GM18502 (cell line): Measurements from ENCODE around the gene YPEL1.
"Not testable (repeated sequence)": the region's sequence is repeated elsewhere in the genome, so short reads cannot be mapped to it uniquely, and the experiment has no call there.

Experiments
- ATAC-seq: cut with Tn5 transposase; IDR thresholded peaks from one replicate; pipeline ENCODE4 v1.9.1; 2021; ENCODE audit warnings: mild to moderate bottlenecking; ENCODE audit not compliant: unreplicated experiment, poor library complexity

The YPEL1 gene

GRCh38 chr22:21725956-21726649 is 9.5 kb downstream of the YPEL1 start:
- ATAC-seq: no peak

- not testable (repeated sequence) for ATAC-seq
Observed at GRCh38 chr22:21724496-21724895, 11.1 kb downstream of the YPEL1 start.

GRCh38 chr22:21721195-21721852 is 14.3 kb downstream of the YPEL1 start:
- ATAC-seq: not testable (repeated sequence)

DNA sequence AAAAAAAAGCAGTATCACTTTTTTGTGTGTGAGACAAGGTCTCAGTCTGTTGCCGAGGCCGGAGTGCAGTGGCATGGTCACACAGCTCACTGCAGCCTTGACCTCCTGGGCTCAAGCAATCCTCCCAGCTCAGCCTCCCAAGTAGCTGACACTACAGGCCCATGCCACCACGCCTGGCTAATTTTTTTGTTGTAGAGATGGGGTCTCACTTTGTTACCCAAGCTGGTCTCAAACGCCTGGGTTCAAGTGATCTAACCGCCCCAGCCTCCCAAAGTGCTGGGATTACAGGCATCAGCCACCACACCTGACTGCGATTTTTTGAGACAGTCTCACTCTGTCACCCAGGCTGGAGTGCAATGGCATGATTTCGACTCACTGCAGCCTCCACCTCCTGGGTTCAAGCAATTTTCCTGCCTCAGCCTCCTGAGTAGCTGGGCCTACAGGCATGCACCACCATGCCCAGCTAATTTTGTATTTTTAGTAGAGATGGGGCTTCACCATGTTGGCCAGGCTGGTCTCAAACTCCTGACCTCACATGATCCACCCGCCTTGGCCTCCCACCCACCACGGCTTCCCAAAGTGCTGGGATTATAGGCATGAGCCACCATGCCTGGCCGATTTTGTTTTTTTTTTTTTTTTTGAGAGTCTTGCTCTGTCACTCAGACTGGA is 15.3 kb downstream of the YPEL1 start:
- not testable (repeated sequence) for ATAC-seq

GRCh38 chr22:21719024-21719423 is 16.6 kb downstream of the YPEL1 start:
- ATAC-seq: no peak

DNA sequence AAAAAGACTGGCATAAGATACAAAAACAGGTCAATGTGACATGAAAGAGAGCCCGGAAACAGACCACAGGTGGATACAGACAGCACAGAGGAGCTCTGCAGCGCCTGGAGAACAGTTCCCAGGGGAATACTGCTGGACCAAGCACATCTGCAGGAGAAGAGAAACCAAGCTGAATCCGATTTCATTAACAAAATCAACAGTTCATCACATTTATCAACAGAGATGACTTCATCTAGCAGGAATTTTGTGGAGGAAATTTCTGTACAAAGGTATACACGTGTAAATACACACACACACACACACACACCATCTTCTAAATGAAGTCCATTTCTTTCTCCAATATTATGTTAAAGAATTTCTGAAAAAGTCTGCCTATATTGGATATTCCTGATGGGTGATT is 17.1 kb downstream of the YPEL1 start:
- no peak for ATAC-seq

DNA sequence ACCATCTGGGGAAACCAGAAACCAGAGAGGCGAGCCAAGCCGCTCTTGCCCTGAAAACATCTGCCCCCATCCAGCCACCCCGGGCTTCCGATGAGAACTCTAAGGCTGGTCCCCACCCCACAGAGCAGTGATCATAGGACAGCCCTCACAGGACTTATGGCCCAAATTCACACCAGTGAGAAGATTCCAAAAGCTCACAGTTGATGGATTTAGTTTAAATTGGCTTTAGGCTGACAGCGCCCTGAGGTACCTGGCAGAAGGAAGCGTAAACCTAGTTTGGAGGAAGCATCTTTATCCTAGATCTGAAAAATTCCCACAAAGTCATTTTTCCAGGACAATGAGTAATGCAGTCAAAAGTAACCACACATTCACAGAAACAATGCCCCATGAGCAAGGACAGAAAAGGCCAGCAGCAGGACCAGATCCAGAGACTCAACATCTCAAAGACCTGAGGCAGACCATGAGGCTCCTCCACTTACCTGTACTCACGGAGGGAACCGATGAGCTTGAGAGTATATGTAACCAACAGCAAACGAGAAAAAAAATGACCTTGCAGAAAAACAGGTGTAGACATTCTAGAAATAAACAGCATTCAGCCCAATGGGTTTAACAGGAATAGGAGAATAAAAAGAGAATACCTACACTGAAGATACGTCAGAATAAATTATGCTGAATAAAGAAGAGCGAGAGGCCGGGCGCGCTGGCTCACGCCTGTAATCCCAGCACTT is 19.0 kb downstream of the YPEL1 start:
- not testable (repeated sequence) for ATAC-seq

DNA sequence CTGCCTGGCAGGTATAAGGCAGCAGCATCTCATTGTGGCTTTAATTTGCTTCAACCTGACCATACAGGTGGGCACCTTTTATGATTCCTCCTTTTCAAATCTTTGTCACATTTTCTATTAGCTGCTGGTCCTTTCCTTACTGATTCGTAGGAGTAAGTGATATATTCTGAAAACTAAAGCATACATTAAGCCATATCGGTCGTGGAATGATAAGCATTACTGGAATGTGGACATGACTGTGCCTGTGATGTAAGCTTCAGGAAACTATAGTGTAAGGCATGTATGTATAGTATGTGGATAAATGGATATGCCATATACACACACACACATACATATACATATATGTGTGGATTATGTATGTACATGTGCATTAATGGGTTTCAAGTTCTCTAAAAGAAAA is 20.8 kb downstream of the YPEL1 start:
- no peak for ATAC-seq

DNA sequence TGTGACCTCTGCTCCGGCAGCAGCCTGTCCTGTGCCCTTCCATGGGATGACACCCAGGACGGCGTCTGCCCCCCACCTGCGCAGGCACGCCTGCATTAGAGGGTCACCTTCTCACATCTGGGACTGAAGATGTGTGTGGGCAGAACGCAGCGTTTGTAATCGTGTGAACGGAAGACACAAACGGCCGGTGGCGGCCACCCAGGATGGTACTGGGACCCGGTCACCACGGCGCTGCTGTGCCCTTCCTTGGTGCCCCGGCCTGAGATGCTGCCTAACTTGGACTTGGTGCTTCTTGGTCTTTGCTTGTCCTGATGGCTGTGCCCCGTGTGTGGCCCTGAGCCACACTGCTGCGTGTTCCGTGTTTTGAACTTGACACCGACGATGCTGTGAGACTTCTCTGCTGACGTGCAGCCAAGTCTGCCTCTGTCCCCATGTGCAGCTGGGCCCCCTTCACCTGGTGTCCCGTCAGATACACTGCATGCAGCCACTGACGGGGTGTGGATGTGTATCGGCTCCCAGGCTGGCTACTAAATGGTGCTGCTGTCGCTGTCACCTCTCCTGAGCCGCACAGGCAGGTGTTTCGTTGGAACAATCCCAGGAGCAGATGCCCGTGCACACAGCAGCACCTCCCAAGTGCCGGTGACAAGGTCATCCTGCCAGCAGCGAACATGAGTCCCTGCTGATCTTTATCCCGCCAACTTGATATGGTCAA is 21.4 kb downstream of the YPEL1 start:
- ATAC-seq: no peak

GRCh38 chr22:21713428-21714058 is 22.1 kb downstream of the YPEL1 start:
- no peak for ATAC-seq

- ATAC-seq: no peak
Observed at GRCh38 chr22:21712751-21713427, 22.7 kb downstream of the YPEL1 start.

DNA sequence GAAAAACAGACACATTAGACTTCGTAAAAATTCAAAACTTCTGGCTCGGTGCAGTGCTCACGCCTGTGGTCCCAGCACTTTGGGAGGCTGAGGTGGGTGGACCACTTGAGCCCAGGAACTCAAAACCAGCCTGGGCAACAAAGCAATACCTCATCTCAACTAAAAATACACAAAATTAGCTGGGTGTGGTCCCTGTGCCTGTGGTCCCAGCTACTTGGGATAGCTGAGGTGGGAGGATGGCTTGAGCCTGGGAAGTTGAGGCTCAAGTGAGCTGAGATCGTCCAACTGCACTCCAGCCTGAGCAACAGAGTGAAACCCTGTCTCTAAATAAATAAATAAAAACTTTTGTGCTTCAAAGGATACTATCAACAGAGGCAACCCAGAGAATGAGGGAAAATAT is 23.7 kb downstream of the YPEL1 start:
- ATAC-seq: no peak

DNA sequence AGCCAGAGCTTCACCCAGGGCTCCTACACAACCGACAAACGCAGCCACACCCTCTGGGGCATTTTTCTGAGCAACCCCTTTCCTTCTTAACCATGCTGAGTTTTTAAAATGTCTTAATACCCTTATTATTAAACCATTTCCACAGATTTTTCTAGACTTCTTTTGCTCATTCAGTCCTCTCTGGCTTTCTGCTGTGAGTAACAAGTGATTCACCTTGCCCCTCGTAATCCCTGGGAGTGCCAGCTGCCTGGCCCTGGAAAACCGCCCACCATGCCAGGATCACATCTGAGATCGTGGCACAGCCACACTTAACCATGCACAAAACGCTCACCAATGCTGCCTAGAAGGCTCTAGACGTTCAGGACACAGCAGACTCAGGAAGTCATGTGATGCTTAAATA is 25.4 kb downstream of the YPEL1 start:
- no peak for ATAC-seq

DNA sequence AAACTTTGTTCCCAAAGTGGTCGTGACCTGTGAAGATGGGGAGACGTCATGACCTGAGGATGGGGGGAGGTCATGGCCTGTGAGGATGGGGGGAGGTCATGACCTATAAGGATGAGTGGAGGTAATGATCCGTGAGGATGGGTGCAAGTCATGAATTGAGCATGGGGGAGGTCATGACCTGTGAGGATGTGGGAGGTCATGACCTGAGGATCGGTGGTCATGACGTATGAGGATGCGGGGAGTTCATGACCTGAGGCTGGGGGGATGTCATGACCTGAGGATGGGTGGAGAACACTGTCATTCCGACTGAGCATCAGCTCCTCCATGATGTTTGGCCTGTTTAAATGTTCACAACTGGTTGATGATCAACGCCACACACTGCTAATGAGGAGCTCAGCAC is 25.9 kb downstream of the YPEL1 start:
- no peak for ATAC-seq

- ATAC-seq: no peak
Observed at GRCh38 chr22:21708960-21709359, 26.6 kb downstream of the YPEL1 start.

DNA sequence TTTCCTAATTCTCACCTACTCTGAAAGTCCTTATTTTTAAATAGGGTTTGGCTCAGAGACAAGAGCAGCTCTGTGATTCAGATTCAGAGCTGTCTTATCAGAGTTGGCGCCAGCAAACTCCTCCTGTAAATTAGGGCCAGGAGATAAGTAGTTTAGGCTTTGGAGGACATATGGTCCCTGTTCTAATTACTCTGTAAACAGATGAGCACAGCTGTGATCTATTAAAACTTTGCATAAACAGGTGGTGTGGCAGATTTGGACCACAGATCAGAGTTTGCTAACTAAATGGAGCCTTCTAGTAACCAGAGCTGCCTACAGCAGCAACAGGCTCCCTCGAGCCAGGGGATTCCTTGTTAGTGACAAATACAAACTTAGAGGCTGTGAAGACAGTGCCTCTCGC is 27.9 kb downstream of the YPEL1 start:
- no peak for ATAC-seq

- ATAC-seq: no peak
Observed at GRCh38 chr22:21703684-21704316, 31.8 kb downstream of the YPEL1 start.

DNA sequence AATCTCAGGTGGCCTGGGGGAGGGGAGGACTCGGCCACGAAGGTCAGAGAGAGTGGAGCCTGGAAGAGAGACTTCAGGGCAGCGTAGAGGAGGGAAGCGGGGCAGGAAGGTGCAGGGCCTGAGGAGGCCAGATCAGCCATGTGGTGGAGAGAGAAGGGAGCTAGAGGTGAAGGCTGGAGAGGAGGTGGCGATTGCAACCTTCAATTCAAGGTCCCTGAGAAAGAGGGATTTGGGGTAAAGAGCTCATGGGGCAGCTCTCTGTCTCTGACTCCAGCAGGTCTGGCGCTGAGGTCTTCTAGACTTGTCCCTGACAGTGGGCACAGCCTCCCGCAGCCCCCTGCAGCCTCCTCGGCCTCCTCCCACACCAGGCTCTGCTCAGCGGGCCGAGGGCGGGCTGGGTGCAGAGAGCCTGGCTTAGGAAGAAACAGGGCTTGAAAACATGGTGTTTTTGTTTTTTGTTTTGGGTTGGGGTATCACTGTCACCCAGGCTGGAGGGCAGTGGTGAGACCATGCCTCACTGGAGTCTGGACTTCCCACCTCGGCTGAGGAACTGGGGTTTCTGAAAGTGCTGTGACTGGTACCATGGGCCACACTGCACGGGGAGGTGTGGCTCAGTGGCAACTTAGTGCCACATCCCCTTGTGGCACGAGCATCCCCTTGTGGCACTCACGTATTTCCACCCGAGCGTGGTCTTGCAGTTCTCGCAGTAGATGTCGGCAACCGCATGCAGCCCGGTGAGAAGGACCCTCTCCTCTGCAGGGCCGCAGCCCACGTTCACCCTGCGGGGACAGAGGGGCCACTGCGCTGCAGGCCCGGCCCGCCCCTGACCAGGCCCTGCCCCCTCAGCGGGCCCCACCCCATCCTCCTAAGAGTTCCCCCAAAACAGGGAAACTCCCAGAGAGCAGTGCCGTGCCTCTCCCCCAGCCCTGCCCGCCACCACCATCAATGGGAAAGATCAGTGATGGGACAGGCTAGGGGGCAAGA is 32.6 kb downstream of the YPEL1 start:
- no peak for ATAC-seq
